Activated naive CD8-positive, alpha-beta T cell treated with anti-CD3 and anti-CD28 coated beads, Interleukin-2, amount 50 U/mL, for 24 hours (primary cell): ENCODE results near the gene CYFIP1.

Experiments
- ATAC-seq: fragments of 150-1000 bp; cut with Tn5 transposase; one replicate; pipeline ENCODE4 v1.10.0; 2021
- DNase-seq: peaks from one replicate; pipeline ENCODE4 v3.0.0; 2021
- H3K27ac Mint-ChIP-seq: one replicate; pipeline ENCODE4 v1.8.0; 2021; ENCODE audit warnings: mild to moderate bottlenecking, mixed read lengths
- H3K27me3 Mint-ChIP-seq: one replicate; pipeline ENCODE4 v1.8.0; 2021; ENCODE audit warnings: mixed read lengths
- H3K36me3 Mint-ChIP-seq: one replicate; pipeline ENCODE4 v1.8.0; 2021; ENCODE audit warnings: low read depth, mixed read lengths
- H3K4me1 Mint-ChIP-seq: one replicate; pipeline ENCODE4 v1.8.0; 2021; ENCODE audit warnings: mixed read lengths
- H3K4me3 Mint-ChIP-seq: one replicate; pipeline ENCODE4 v1.8.0; 2021; ENCODE audit warnings: mild to moderate bottlenecking, moderate library complexity, mixed read lengths
- H3K9me3 Mint-ChIP-seq: one replicate; pipeline ENCODE4 v1.8.0; 2021; ENCODE audit warnings: mixed read lengths

The CYFIP1 gene

DNA sequence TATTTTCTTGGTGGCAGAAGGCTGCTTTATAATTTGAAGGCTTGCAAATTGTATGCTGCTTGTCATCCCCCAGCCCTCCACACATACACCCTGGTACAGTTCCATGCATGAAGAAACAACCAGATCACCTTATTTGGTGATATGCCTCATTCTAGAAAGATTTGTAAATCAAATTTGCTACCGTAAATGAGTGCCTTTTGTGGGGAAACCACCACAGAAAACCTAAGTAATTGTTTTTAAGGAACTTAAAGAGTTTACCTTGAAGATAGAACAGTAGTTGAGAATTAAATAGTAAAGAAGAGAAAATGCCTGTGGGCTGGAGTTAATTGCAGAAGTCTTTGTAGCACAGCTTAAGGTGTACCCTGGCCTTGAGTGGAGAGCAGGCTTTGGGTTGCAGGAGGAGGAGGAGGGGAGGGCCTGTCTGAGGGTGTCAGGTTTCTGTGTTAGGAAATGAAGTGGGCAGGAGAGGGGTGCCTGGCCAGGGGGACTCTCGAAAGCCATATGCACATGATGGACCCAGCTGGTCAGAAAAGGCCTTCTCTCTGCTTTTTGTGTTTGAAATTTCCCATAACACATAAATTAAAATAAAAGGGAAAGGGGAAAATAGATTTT lies 134.8 kb downstream of the CYFIP1 start:
- no peak overlapping the region for H3K27ac Mint-ChIP-seq
- ATAC-seq = no peak
- no peaks in the 10 kb centered on the region for H3K27me3 Mint-ChIP-seq
- peaks cover 60% of the 10 kb centered on the region for H3K36me3 Mint-ChIP-seq
- H3K9me3 Mint-ChIP-seq = no peaks in the 10 kb centered on the region
- DNase-seq = no peak
- no peak overlapping the region for H3K4me3 Mint-ChIP-seq
- H3K4me1 Mint-ChIP-seq = peaks cover 55% of the 10 kb centered on the region

DNA sequence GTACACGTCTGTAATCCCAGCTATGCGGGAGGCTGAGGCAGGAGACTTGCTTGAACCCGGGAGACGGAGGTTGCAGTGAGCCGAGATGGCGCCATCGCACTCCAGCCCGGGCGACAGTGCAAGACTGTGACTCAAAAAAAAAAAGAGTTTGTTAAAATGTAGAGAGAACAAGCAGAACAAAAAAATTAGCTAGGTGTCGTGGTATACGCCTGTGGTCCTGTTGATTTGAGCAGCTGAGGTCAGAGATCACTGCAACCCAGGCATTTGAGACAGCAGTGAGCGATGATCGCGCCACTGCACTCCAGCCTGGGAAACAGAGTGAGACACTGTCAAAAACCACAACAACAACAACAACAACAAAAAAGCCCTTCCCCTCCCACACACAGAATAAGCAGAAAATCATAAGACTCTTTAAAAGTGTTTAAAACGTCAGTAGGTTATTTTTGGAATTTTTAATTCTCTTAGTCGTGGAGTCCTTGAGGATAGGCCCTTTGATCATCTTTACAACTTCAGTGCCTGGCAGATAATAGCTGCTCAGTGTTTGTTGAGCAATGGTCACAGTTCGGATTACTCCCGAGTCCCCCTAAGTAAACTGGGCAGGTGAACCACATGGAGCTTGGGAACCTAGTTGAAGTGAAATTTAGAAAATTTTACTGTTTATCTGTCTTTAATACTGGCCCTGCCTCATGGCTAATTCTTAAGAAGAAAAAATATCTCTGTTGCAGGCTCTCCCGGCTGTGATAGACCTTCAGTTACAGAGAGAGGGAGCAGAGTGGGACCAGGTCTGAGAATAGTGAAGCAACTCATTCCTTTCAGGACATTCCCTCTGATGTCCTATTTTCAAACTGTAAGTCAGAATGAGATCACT lies 135.5 kb downstream of the CYFIP1 start:
- Mint-ChIP-seq H3K4me1 (peaks cover 55% of the 10 kb centered on the region), H3K36me3 (peaks cover 55% of the 10 kb centered on the region), H3K27ac (no peak overlapping the region), H3K27me3 (no peaks in the 10 kb centered on the region), H3K4me3 (no peak overlapping the region), H3K9me3 (no peaks in the 10 kb centered on the region)
- DNase-seq (no peak), ATAC-seq (no peak)

- DNase-seq (no peak), ATAC-seq (no peak)
- Mint-ChIP-seq H3K4me1 (peaks cover 32% of the 10 kb centered on the region), H3K4me3 (peak overlapping the region; percentile 87), H3K27ac (peak overlapping the region; percentile 92), H3K9me3 (no peaks in the 10 kb centered on the region), H3K36me3 (peaks cover 21% of the 10 kb centered on the region), H3K27me3 (no peaks in the 10 kb centered on the region)
Measured at GRCh38 chr15:22839046-22839695, 141.0 kb downstream of the CYFIP1 start.

- ATAC-seq (peak; percentile 96), DNase-seq (peak; percentile 99)
- H3K27ac Mint-ChIP-seq = peak within 1 kb of the TSS; percentile 92
- H3K36me3 Mint-ChIP-seq = peaks cover 21% of the 10 kb centered on the region
- H3K9me3 Mint-ChIP-seq = no peaks in the 10 kb centered on the region
- peak within 1 kb of the TSS; percentile 87 for H3K4me3 Mint-ChIP-seq
- peaks cover 32% of the 10 kb centered on the region for H3K4me1 Mint-ChIP-seq
- H3K27me3 Mint-ChIP-seq = no peaks in the 10 kb centered on the region
Measured at GRCh38 chr15:22838292-22839042, 141.7 kb downstream of the CYFIP1 start, which contains the start of gene NIPA2. Gene NIPA2 (plus strand): TSS chr15:22838666. CDS start chr15:22851732, 13,066 bp downstream.

GRCh38 chr15:22831473-22831872 lies 148.7 kb downstream of the CYFIP1 start:
- H3K4me3 Mint-ChIP-seq = no peak overlapping the region

DNA sequence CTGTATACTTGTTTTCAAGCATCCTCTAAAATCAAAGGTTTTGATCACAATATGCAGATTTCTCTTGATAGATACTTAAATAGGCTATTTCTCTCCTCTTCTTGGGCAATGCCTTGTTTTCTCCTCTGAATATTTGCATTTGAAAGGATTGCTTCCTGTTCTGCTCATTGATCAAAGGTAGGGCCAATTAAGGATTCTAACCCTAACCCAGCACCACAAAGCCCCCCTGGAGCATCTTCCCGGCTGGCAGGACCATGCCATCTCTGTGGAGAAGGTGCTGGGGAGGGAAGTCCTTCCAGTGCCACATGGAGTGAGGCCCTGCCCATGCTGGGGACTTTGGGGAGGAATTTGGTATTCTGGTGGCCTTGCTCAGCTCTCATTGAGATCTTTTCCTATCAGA lies 153.0 kb downstream of the CYFIP1 start:
- peaks cover 22% of the 10 kb centered on the region for H3K36me3 Mint-ChIP-seq
- H3K9me3 Mint-ChIP-seq = no peaks in the 10 kb centered on the region
- no peaks in the 10 kb centered on the region for H3K4me1 Mint-ChIP-seq
- H3K27ac Mint-ChIP-seq = no peak overlapping the region
- DNase-seq (no peak), ATAC-seq (no peak)
- H3K27me3 Mint-ChIP-seq = no peaks in the 10 kb centered on the region
- no peak overlapping the region for H3K4me3 Mint-ChIP-seq

More at GRCh38 chr15:22831473-22831872, 148.7 kb downstream of the CYFIP1 start:
- Mint-ChIP-seq H3K36me3 (peaks cover 6% of the 10 kb centered on the region), H3K27ac (no peak overlapping the region), H3K4me1 (no peaks in the 10 kb centered on the region), H3K27me3 (no peaks in the 10 kb centered on the region), H3K9me3 (no peaks in the 10 kb centered on the region)
- ATAC-seq (no peak), DNase-seq (no peak)

- peaks cover 41% of the 10 kb centered on the region for H3K36me3 Mint-ChIP-seq
- no peak for DNase-seq
- H3K9me3 Mint-ChIP-seq = no peaks in the 10 kb centered on the region
- no peaks in the 10 kb centered on the region for H3K4me1 Mint-ChIP-seq
- no peak for ATAC-seq
- H3K27ac Mint-ChIP-seq = no peak overlapping the region
- H3K4me3 Mint-ChIP-seq = no peak overlapping the region
- no peaks in the 10 kb centered on the region for H3K27me3 Mint-ChIP-seq
Measured at GRCh38 chr15:22823495-22824128, 156.6 kb downstream of the CYFIP1 start.

GRCh38 chr15:22819651-22820050 lies 160.5 kb downstream of the CYFIP1 start:
- Mint-ChIP-seq H3K36me3 (peaks cover 40% of the 10 kb centered on the region), H3K27me3 (no peaks in the 10 kb centered on the region), H3K4me3 (no peak overlapping the region), H3K9me3 (no peaks in the 10 kb centered on the region), H3K4me1 (no peaks in the 10 kb centered on the region), H3K27ac (no peak overlapping the region)
- no peak for ATAC-seq
- no peak for DNase-seq
